Mesendoderm (in vitro differentiated cells): ENCODE results near the gene BRD3OS.

Experiments
- DNase-seq: peaks from one replicate; pipeline ENCODE4 v3.0.0; 2013
- H2AK5ac ChIP-seq: 2 replicates; pipeline ENCODE4 v1.6.1; 2013; ENCODE audit warnings: low read length, inconsistent platforms
- H2BK120ac ChIP-seq: 2 replicates; pipeline ENCODE4 v1.6.1; 2013; ENCODE audit warnings: low read depth, mild to moderate bottlenecking, low read length, moderate library complexity, mixed read lengths
- H2BK15ac ChIP-seq: replicated peaks from 2 replicates; pipeline ENCODE4 v1.6.1; 2013; ENCODE audit warnings: low read depth, mild to moderate bottlenecking, moderate library complexity
- H2BK5ac ChIP-seq: 2 replicates; pipeline ENCODE4 v1.6.1; 2013; ENCODE audit warnings: low read length, inconsistent platforms
- H3K18ac ChIP-seq: 2 replicates; pipeline ENCODE4 v1.6.1; 2013; ENCODE audit warnings: mild to moderate bottlenecking, low read length, mixed read lengths
- H3K23ac ChIP-seq: one replicate; pipeline ENCODE4 v1.6.1; 2013; ENCODE audit warnings: low read length
- H3K27ac ChIP-seq: 2 replicates; pipeline ENCODE4 v1.5.1; 2013; ENCODE audit warnings: low read depth, mild to moderate bottlenecking, inconsistent platforms, low read length, moderate library complexity
- H3K27me3 ChIP-seq: 2 replicates; pipeline ENCODE4 v1.6.1; 2013; ENCODE audit warnings: low read length, control low read depth, mild to moderate bottlenecking, inconsistent platforms; ENCODE audit not compliant: insufficient read depth, poor library complexity
- H3K36me3 ChIP-seq: 2 replicates; pipeline ENCODE4 v1.6.1; 2013; ENCODE audit warnings: low read length, inconsistent platforms; ENCODE audit not compliant: control insufficient read depth, insufficient read depth
- H3K4ac ChIP-seq: one replicate; pipeline ENCODE4 v1.6.1; 2013; ENCODE audit warnings: low read depth, mild to moderate bottlenecking, low read length, moderate library complexity
- H3K4me1 ChIP-seq: 2 replicates; pipeline ENCODE4 v1.6.1; 2013; ENCODE audit warnings: low read depth, low read length, inconsistent platforms; ENCODE audit not compliant: control insufficient read depth
- H3K4me2 ChIP-seq: 2 replicates; pipeline ENCODE4 v1.6.1; 2013; ENCODE audit warnings: low read length
- H3K4me3 ChIP-seq: 2 replicates; pipeline ENCODE4 v1.5.1; 2013; ENCODE audit warnings: mild to moderate bottlenecking, low read length
- H3K56ac ChIP-seq: one replicate; pipeline ENCODE4 v1.6.1; 2013; ENCODE audit warnings: low read length
- H3K79me1 ChIP-seq: 2 replicates; pipeline ENCODE4 v1.6.1; 2013; ENCODE audit warnings: low read length, inconsistent platforms
- H3K79me2 ChIP-seq: 2 replicates; pipeline ENCODE4 v1.6.1; 2013; ENCODE audit warnings: mild to moderate bottlenecking, low read length; ENCODE audit not compliant: control insufficient read depth, insufficient read depth
- H3K9ac ChIP-seq: 2 replicates; pipeline ENCODE4 v1.6.1; 2013; ENCODE audit warnings: low read length, inconsistent platforms
- H4K5ac ChIP-seq: one replicate; pipeline ENCODE4 v1.6.1; 2013; ENCODE audit warnings: low read length
- H4K8ac ChIP-seq: one replicate; pipeline ENCODE4 v1.6.1; 2013; ENCODE audit warnings: low read depth, mild to moderate bottlenecking, control low read depth, low read length, moderate library complexity
- WGBS: extraction: QIAGEN DNeasy Blood & Tissue Kit; methylation state at CpG from one replicate; pipeline ENCODE4 v1.1.7; 2013; ENCODE audit warnings: low lambda C conversion rate, missing lambda C conversion rate; ENCODE audit not compliant: insufficient coverage; ENCODE audit errors: extremely low coverage; 5-methylcytosine and 5-hydroxymethylcytosine counted together

BRD3OS gene

DNA sequence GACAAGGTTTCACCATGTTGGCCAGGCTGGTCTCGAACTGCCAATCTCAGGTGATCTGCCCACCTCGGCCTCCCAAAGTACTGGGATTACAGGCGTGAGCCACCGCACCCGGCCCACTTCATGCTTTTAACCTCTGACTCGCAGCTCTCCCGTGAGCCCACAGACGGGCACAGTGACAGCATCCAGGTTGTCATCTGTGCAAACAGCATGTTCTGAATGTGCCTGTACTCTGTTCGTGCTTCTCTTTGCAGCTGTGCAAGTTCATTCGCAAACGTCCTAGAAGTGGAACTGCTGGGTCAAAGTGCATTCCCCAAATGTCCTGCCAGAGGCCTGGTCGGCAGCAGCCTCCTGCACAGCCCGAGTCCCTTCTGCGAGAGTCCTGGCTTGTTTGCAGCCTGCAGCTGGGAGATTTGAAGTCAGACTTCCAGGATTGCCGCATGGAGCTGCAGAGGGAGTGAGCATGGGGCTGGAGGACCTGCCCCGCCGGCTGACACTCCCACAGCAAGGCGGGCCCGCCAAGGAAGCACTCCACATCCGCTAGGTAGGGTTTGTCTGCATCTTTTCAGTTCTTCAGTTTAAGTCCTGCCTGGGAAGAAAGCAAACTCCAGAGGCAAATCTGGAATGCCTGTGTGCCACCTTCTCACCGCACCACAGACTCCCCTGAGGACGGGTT is 3.4 kb downstream of the BRD3OS start:
- no CpG with 5 or more reads among the region's 22 CpGs for WGBS
- Histone ChIP-seq H3K4me2 (no peak overlapping the region), H3K18ac (no peak overlapping the region), H4K8ac (no peak overlapping the region), H4K5ac (no peak overlapping the region), H3K27me3 (no peaks in the 10 kb centered on the region), H3K4me3 (no peak overlapping the region), H3K23ac (no peak overlapping the region), H3K56ac (no peak overlapping the region), H3K79me2 (no peaks in the 10 kb centered on the region), H3K79me1 (no peaks in the 10 kb centered on the region), H3K4me1 (peaks cover 2% of the 10 kb centered on the region), H3K27ac (no peak overlapping the region), H2AK5ac (no peak overlapping the region), H2BK15ac (no peak overlapping the region), H2BK5ac (no peak overlapping the region), H3K36me3 (peaks cover 9% of the 10 kb centered on the region), H2BK120ac (no peak overlapping the region), H3K9ac (no peak overlapping the region), H3K4ac (no peak overlapping the region)
- DNase-seq = no peak

GRCh38 chr9:134029248-134030226 is 4.3 kb downstream of the BRD3OS start:
- no peak overlapping the region for H3K4me2 ChIP-seq
- H2AK5ac ChIP-seq = no peak overlapping the region
- H3K79me2 ChIP-seq = no peaks in the 10 kb centered on the region
- no peak overlapping the region for H3K56ac ChIP-seq
- H4K5ac ChIP-seq = no peak overlapping the region
- no peak for DNase-seq
- peaks cover 15% of the 10 kb centered on the region for H3K36me3 ChIP-seq
- H3K4ac ChIP-seq = no peak overlapping the region
- no peak overlapping the region for H3K27ac ChIP-seq
- H2BK5ac ChIP-seq = no peak overlapping the region
- no peak overlapping the region for H3K9ac ChIP-seq
- no CpG with 5 or more reads among the region's 21 CpGs for WGBS
- no peak overlapping the region for H2BK120ac ChIP-seq
- H3K23ac ChIP-seq = no peak overlapping the region
- no peaks in the 10 kb centered on the region for H3K27me3 ChIP-seq
- peaks cover 2% of the 10 kb centered on the region for H3K4me1 ChIP-seq
- H2BK15ac ChIP-seq = no peak overlapping the region
- no peaks in the 10 kb centered on the region for H3K79me1 ChIP-seq
- no peak overlapping the region for H4K8ac ChIP-seq
- H3K18ac ChIP-seq = no peak overlapping the region
- no peak overlapping the region for H3K4me3 ChIP-seq

DNA sequence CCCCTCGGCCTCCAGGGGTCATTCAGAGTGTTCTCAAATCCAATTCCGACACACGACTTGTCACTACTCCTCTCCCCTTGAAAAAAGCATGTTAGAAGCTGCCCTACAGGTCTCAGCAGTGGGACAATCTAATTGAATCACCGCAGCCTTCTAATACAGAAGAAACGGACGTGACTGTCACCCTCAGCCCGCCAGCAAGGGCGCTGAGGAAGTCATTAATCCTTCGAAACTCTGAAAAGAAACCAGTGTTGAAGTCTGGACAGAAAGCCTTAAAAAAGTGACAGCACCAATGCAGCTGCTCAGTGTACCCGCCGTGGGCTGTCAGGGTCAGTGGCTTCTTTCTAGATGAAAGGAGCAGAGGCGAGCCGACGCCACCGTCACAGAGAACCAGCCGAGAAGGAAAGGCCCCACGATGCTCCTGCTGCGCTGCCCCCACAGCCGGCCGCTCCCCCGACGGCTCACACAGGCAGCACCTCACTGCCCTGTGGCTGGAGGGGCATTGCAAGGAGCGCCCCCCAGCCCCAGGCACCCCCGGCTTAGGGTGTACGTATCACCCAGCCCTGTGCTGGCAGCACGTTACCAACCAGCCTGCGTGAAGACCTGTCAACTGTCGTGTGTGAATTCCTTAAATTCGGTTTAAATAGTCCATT is 5.7 kb downstream of the BRD3OS start:
- DNase-seq = no peak
- no CpG with 5 or more reads among the region's 29 CpGs for WGBS
- Histone ChIP-seq H3K18ac (no peak overlapping the region), H3K4ac (no peak overlapping the region), H3K23ac (no peak overlapping the region), H3K4me2 (no peak overlapping the region), H3K36me3 (peaks cover 21% of the 10 kb centered on the region), H3K27ac (no peak overlapping the region), H2AK5ac (no peak overlapping the region), H3K4me3 (no peak overlapping the region), H2BK15ac (no peak overlapping the region), H3K27me3 (no peaks in the 10 kb centered on the region), H3K56ac (no peak overlapping the region), H3K4me1 (peaks cover 2% of the 10 kb centered on the region), H3K9ac (no peak overlapping the region), H2BK5ac (no peak overlapping the region), H4K8ac (no peak overlapping the region), H2BK120ac (no peak overlapping the region), H4K5ac (no peak overlapping the region), H3K79me1 (no peaks in the 10 kb centered on the region), H3K79me2 (no peaks in the 10 kb centered on the region)

DNA sequence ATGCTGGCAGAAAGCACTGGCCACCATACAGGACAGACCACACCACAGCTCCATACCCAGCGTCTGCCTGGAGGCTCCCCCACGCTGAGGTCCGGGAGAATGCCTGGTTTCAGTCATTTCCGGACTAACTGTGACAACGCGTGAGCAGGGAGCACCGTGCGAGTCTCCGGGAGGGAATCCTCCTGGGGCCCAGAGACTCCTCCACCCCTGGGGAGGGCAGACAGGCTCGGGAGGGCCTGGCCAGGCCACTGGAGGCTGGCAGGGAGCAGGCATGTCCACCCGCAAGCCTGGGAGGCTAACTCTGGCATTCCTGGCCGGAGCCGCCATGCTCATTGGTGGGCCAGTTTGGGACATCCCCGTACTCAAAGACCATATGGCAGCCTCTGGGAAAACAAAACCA is 6.5 kb downstream of the BRD3OS start:
- H3K27ac ChIP-seq = no peak overlapping the region
- no peak overlapping the region for H3K9ac ChIP-seq
- H3K18ac ChIP-seq = no peak overlapping the region
- no peak overlapping the region for H2BK15ac ChIP-seq
- no peak overlapping the region for H3K56ac ChIP-seq
- no peak overlapping the region for H2BK5ac ChIP-seq
- no peak overlapping the region for H4K8ac ChIP-seq
- no peaks in the 10 kb centered on the region for H3K27me3 ChIP-seq
- H3K4me2 ChIP-seq = no peak overlapping the region
- no peak for DNase-seq
- no peak overlapping the region for H3K4me3 ChIP-seq
- H2AK5ac ChIP-seq = no peak overlapping the region
- no peaks in the 10 kb centered on the region for H3K4me1 ChIP-seq
- no CpG with 5 or more reads among the region's 14 CpGs for WGBS
- no peak overlapping the region for H2BK120ac ChIP-seq
- no peak overlapping the region for H3K4ac ChIP-seq
- no peak overlapping the region for H3K23ac ChIP-seq
- H3K79me1 ChIP-seq = no peaks in the 10 kb centered on the region
- peaks cover 21% of the 10 kb centered on the region for H3K36me3 ChIP-seq
- no peak overlapping the region for H4K5ac ChIP-seq
- no peaks in the 10 kb centered on the region for H3K79me2 ChIP-seq

GRCh38 chr9:134032456-134033222 is 7.4 kb downstream of the BRD3OS start:
- H3K18ac ChIP-seq = no peak overlapping the region
- no peaks in the 10 kb centered on the region for H3K4me1 ChIP-seq
- H3K36me3 ChIP-seq = peaks cover 21% of the 10 kb centered on the region
- no peak overlapping the region for H3K56ac ChIP-seq
- H4K8ac ChIP-seq = no peak overlapping the region
- H2BK5ac ChIP-seq = no peak overlapping the region
- no peak overlapping the region for H3K4me2 ChIP-seq
- no peak overlapping the region for H3K4ac ChIP-seq
- no peak overlapping the region for H2BK120ac ChIP-seq
- H3K27me3 ChIP-seq = no peaks in the 10 kb centered on the region
- H3K23ac ChIP-seq = no peak overlapping the region
- no peak overlapping the region for H3K27ac ChIP-seq
- H2AK5ac ChIP-seq = no peak overlapping the region
- no peak for DNase-seq
- H3K79me2 ChIP-seq = no peaks in the 10 kb centered on the region
- H3K4me3 ChIP-seq = no peak overlapping the region
- no peak overlapping the region for H4K5ac ChIP-seq
- no peak overlapping the region for H2BK15ac ChIP-seq
- H3K9ac ChIP-seq = no peak overlapping the region
- no peaks in the 10 kb centered on the region for H3K79me1 ChIP-seq
- no CpG with 5 or more reads among the region's 40 CpGs for WGBS
